HepG2 (cell line): ENCODE measurements around the gene MICAL3. TPM values are rescaled to one million over a fixed set of nuclear protein-coding genes. Genes with fewer than 3 reads are reported as not detected.
A peak's percentile ranks its signal among the peaks of the same experiment; 100 is the strongest.

Experiments
- ATAD3A ChIP-seq: sonication (generic); formaldehyde crosslinking; IDR thresholded peaks from 2 replicates; pipeline ENCODE4 v1.4.0; 2020; ENCODE audit warnings: missing genetic modification reagents
- MXI1 ChIP-seq: IDR thresholded peaks from 3 replicates; pipeline ENCODE4 v1.6.1; 2012; ENCODE audit warnings: low read depth, low read length, inconsistent platforms, borderline replicate concordance
- RBM39 ChIP-seq: fragments of 200-400 bp; formaldehyde crosslinking; IDR thresholded peaks from one replicate; pipeline ENCODE4 v1.6.1; 2018; ENCODE audit warnings: antibody characterized with exemption, mild to moderate bottlenecking, low read depth, low read length; ENCODE audit not compliant: poor library complexity, severe bottlenecking
- YEATS2 ChIP-seq: sonication (generic); formaldehyde crosslinking; IDR thresholded peaks from 2 replicates; pipeline ENCODE4 v1.4.0; 2020; ENCODE audit warnings: missing genetic modification reagents, borderline replicate concordance
- YEATS4 ChIP-seq: sonication (generic); formaldehyde crosslinking; IDR thresholded peaks from 2 replicates; pipeline ENCODE4 v1.4.0; 2020; ENCODE audit warnings: missing genetic modification reagents, borderline replicate concordance
- ZFY ChIP-seq: sonication (generic); formaldehyde crosslinking; IDR thresholded peaks from 2 replicates; pipeline ENCODE4 v1.4.0; 2020; ENCODE audit warnings: missing genetic modification reagents
- ZNF143 ChIP-seq: sonication (generic); formaldehyde crosslinking; IDR thresholded peaks from 2 replicates; pipeline ENCODE4 v1.4.0; 2020; ENCODE audit warnings: missing genetic modification reagents
- polyA plus RNA-seq, 8 experiments: library from polyadenylated mRNA; depleted of rRNA in 3 of 8; stranded (reverse) in 7 of 8; unstranded in 1 of 8; fragments of >200 nt; fragmentation: Illumina TruSeq in 4 of 8; extraction: Trizol in 4 of 8; gene quantifications; 2 replicates each; pipeline versions ENCODE4 v1.2.1 to v1.2.3, GENCODE V29; 2011 to 2016; ENCODE audit warnings: low read depth in 4 of 8, missing spikeins in 1 of 8, mixed read lengths in 1 of 8; ENCODE audit not compliant: insufficient read depth in 1 of 8
- total RNA-seq, 5 experiments: library from RNA; depleted of rRNA; stranded (reverse); fragments of >200 nt; fragmentation: Illumina TruSeq; extraction: Trizol; gene quantifications; 2 replicates each; pipeline ENCODE4 v1.2.3, GENCODE V29; 2016; ENCODE audit warnings: low read depth in 1 of 5
- TF ChIP-seq, protein P1 (sequence below): sonication (generic); formaldehyde crosslinking; IDR thresholded peaks from 2 replicates; pipeline ENCODE4 v1.5.0; 2020; ENCODE audit warnings: mild to moderate bottlenecking, missing genetic modification reagents, borderline replicate concordance
- TF ChIP-seq, protein P2 (sequence below): sonication (generic); formaldehyde crosslinking; IDR thresholded peaks from 2 replicates; pipeline ENCODE4 v1.4.0; 2020; ENCODE audit warnings: mild to moderate bottlenecking, missing genetic modification reagents
- TF ChIP-seq, protein P3 (sequence below): sonication (generic); formaldehyde crosslinking; conservative IDR thresholded peaks from 2 replicates; pipeline ENCODE4 v1.4.0; 2020; ENCODE audit warnings: mild to moderate bottlenecking, missing genetic modification reagents, moderate library complexity
- TF ChIP-seq, protein P4 (sequence below), 2 experiments: sonication (generic) in 1 of 2; formaldehyde crosslinking in 1 of 2; IDR thresholded peaks; 2 replicates each; pipeline versions ENCODE4 v1.4.0 to v1.6.1; 2018 to 2020; ENCODE audit warnings: missing genetic modification reagents in 2 of 2, borderline replicate concordance in 1 of 2, low read depth in 1 of 2, mild to moderate bottlenecking in 1 of 2, missing biosample characterization in 1 of 2
- TF ChIP-seq, protein P5 (sequence below): sonication (generic); formaldehyde crosslinking; IDR thresholded peaks from 2 replicates; pipeline ENCODE4 v1.5.0; 2020; ENCODE audit warnings: missing genetic modification reagents

Gene MICAL3
- total and polyA plus RNA-seq, 2 of the 13 experiments (the other 11 are each of a cell fraction or from before 2014, with no cell fraction given): 5.3 to 12.5 TPM

DNA sequence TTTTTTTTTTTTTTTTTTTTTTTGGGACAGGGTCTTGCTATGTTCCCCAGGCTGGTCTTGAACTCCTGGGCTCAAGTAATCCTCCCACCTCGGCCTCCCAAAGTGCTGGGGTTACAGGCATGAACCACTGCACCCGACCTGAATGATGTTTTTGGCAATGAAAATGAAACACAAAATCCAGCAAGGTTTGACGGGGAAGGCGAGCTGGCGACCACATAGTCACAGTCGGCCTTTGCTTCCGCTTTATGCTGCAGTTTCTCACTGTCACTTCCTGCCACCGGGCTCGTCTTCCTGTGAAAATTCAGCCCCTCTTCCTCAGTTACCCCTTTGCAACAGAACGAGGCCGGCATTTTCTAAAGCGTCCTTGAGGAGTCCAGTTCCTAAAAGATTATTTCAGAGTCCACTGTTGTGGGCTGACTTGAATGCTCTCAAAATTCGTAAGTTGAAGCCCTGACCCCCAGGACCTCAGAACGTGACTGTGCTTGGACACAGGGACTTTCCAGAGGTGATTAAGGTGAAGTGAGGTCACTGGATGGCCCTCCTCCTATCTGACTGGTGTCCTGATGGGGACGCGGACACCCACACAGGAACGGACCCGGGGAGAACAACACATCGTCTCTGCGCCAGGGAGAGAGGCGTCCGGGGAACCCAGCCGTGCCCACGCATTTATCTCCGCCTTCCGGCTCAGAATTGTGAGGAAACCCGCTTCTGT, 247.2 kb downstream of the MICAL3 start (continued):
- TF ChIP-seq, protein P1, sequence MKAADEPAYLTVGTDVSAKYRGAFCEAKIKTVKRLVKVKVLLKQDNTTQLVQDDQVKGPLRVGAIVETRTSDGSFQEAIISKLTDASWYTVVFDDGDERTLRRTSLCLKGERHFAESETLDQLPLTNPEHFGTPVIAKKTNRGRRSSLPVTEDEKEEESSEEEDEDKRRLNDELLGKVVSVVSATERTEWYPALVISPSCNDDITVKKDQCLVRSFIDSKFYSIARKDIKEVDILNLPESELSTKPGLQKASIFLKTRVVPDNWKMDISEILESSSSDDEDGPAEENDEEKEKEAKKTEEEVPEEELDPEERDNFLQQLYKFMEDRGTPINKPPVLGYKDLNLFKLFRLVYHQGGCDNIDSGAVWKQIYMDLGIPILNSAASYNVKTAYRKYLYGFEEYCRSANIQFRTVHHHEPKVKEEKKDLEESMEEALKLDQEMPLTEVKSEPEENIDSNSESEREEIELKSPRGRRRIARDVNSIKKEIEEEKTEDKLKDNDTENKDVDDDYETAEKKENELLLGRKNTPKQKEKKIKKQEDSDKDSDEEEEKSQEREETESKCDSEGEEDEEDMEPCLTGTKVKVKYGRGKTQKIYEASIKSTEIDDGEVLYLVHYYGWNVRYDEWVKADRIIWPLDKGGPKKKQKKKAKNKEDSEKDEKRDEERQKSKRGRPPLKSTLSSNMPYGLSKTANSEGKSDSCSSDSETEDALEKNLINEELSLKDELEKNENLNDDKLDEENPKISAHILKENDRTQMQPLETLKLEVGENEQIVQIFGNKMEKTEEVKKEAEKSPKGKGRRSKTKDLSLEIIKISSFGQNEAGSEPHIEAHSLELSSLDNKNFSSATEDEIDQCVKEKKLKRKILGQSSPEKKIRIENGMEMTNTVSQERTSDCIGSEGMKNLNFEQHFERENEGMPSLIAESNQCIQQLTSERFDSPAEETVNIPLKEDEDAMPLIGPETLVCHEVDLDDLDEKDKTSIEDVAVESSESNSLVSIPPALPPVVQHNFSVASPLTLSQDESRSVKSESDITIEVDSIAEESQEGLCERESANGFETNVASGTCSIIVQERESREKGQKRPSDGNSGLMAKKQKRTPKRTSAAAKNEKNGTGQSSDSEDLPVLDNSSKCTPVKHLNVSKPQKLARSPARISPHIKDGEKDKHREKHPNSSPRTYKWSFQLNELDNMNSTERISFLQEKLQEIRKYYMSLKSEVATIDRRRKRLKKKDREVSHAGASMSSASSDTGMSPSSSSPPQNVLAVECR (CRISPR knock-in tag): peak; percentile 49; the same call in 1 of the 2 replicates
- TF ChIP-seq, protein P2, sequence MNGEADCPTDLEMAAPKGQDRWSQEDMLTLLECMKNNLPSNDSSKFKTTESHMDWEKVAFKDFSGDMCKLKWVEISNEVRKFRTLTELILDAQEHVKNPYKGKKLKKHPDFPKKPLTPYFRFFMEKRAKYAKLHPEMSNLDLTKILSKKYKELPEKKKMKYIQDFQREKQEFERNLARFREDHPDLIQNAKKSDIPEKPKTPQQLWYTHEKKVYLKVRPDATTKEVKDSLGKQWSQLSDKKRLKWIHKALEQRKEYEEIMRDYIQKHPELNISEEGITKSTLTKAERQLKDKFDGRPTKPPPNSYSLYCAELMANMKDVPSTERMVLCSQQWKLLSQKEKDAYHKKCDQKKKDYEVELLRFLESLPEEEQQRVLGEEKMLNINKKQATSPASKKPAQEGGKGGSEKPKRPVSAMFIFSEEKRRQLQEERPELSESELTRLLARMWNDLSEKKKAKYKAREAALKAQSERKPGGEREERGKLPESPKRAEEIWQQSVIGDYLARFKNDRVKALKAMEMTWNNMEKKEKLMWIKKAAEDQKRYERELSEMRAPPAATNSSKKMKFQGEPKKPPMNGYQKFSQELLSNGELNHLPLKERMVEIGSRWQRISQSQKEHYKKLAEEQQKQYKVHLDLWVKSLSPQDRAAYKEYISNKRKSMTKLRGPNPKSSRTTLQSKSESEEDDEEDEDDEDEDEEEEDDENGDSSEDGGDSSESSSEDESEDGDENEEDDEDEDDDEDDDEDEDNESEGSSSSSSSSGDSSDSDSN (CRISPR knock-in tag): peak; percentile 54
- no peak for TF ChIP-seq MXI1
- 0 out of 2 replicates have a peak, but pooled peaks have one; percentile 85 for TF ChIP-seq ATAD3A (CRISPR knock-in tag)
- TF ChIP-seq YEATS2 (CRISPR knock-in tag): peak; percentile 45; the same call in 1 of the 2 replicates
- TF ChIP-seq, protein P3, sequence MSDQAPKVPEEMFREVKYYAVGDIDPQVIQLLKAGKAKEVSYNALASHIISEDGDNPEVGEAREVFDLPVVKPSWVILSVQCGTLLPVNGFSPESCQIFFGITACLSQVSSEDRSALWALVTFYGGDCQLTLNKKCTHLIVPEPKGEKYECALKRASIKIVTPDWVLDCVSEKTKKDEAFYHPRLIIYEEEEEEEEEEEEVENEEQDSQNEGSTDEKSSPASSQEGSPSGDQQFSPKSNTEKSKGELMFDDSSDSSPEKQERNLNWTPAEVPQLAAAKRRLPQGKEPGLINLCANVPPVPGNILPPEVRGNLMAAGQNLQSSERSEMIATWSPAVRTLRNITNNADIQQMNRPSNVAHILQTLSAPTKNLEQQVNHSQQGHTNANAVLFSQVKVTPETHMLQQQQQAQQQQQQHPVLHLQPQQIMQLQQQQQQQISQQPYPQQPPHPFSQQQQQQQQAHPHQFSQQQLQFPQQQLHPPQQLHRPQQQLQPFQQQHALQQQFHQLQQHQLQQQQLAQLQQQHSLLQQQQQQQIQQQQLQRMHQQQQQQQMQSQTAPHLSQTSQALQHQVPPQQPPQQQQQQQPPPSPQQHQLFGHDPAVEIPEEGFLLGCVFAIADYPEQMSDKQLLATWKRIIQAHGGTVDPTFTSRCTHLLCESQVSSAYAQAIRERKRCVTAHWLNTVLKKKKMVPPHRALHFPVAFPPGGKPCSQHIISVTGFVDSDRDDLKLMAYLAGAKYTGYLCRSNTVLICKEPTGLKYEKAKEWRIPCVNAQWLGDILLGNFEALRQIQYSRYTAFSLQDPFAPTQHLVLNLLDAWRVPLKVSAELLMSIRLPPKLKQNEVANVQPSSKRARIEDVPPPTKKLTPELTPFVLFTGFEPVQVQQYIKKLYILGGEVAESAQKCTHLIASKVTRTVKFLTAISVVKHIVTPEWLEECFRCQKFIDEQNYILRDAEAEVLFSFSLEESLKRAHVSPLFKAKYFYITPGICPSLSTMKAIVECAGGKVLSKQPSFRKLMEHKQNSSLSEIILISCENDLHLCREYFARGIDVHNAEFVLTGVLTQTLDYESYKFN (CRISPR knock-in tag): peak; percentile 33; the same call in 1 of the 2 replicates
- TF ChIP-seq ZNF143: no peak
- TF ChIP-seq, protein P4, sequence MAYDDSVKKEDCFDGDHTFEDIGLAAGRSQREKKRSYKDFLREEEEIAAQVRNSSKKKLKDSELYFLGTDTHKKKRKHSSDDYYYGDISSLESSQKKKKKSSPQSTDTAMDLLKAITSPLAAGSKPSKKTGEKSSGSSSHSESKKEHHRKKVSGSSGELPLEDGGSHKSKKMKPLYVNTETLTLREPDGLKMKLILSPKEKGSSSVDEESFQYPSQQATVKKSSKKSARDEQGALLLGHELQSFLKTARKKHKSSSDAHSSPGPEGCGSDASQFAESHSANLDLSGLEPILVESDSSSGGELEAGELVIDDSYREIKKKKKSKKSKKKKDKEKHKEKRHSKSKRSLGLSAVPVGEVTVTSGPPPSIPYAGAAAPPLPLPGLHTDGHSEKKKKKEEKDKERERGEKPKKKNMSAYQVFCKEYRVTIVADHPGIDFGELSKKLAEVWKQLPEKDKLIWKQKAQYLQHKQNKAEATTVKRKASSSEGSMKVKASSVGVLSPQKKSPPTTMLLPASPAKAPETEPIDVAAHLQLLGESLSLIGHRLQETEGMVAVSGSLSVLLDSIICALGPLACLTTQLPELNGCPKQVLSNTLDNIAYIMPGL (CRISPR knock-in tag; IDR thresholded peaks at IDR 0.05; ENCODE audit: borderline replicate concordance in 1 of 2, low read depth in 1 of 2): peak; percentile 47 to 70; a peak in 3 of 4 replicates
- TF ChIP-seq, protein P5, sequence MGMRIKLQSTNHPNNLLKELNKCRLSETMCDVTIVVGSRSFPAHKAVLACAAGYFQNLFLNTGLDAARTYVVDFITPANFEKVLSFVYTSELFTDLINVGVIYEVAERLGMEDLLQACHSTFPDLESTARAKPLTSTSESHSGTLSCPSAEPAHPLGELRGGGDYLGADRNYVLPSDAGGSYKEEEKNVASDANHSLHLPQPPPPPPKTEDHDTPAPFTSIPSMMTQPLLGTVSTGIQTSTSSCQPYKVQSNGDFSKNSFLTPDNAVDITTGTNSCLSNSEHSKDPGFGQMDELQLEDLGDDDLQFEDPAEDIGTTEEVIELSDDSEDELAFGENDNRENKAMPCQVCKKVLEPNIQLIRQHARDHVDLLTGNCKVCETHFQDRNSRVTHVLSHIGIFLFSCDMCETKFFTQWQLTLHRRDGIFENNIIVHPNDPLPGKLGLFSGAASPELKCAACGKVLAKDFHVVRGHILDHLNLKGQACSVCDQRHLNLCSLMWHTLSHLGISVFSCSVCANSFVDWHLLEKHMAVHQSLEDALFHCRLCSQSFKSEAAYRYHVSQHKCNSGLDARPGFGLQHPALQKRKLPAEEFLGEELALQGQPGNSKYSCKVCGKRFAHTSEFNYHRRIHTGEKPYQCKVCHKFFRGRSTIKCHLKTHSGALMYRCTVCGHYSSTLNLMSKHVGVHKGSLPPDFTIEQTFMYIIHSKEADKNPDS (CRISPR knock-in tag): no peak
- TF ChIP-seq YEATS4 (CRISPR knock-in tag): peak; percentile 43; the same call in 1 of the 2 replicates
- TF ChIP-seq RBM39: no peak
- peak; percentile 66 for TF ChIP-seq ZFY (CRISPR knock-in tag)
